Liver (tissue), 9 donors: ENCODE results near the gene EHF. TPM values are rescaled to one million over a fixed set of nuclear protein-coding genes. Genes with fewer than 3 reads are reported as not detected.

Source experiments
- DNase-seq: peaks from one replicate; pipeline ENCODE4 v3.0.0-alpha.2; 2017; ENCODE audit warnings: low spot score
- H3K27ac ChIP-seq, 2 donors: one replicate each; pipeline ENCODE4 v1.7.0; 2013; ENCODE audit warnings: inconsistent platforms in 2 of 2, low read length in 2 of 2, control low read depth in 1 of 2, low read depth in 1 of 2, mild to moderate bottlenecking in 1 of 2
- H3K27me3 ChIP-seq, 4 donors: one replicate each; pipeline versions ENCODE4 v1.6.1 to v1.7.0; 2013; ENCODE audit warnings: low read length in 3 of 4, inconsistent platforms in 1 of 4, mild to moderate bottlenecking in 1 of 4, moderate library complexity in 1 of 4; ENCODE audit not compliant: control insufficient read depth in 4 of 4, insufficient read depth in 4 of 4
- H3K36me3 ChIP-seq, 4 donors: one replicate each; pipeline versions ENCODE4 v1.6.1 to v1.7.0; 2013; ENCODE audit warnings: low read length in 3 of 4, mild to moderate bottlenecking in 3 of 4, low read depth in 1 of 4, moderate library complexity in 1 of 4; ENCODE audit not compliant: control insufficient read depth in 4 of 4, insufficient read depth in 3 of 4
- H3K4me1 ChIP-seq, 4 donors: one replicate each; pipeline versions ENCODE4 v1.6.1 to v1.7.0; 2013; ENCODE audit warnings: low read length in 3 of 4, mild to moderate bottlenecking in 3 of 4, moderate library complexity in 1 of 4; ENCODE audit not compliant: control insufficient read depth in 4 of 4, insufficient read depth in 4 of 4
- H3K4me3 ChIP-seq, 3 donors: one replicate each; pipeline versions ENCODE4 v1.6.1 to v1.7.0; 2013; ENCODE audit warnings: low read length in 3 of 3, control low read depth in 1 of 3, low read depth in 1 of 3, mild to moderate bottlenecking in 1 of 3
- H3K9ac ChIP-seq, 2 donors: one replicate each; pipeline ENCODE4 v1.7.0; 2013; ENCODE audit warnings: low read length in 2 of 2, mild to moderate bottlenecking in 2 of 2, moderate library complexity in 2 of 2, control low read depth in 1 of 2, low read depth in 1 of 2
- H3K9me3 ChIP-seq, 4 donors: one replicate each; pipeline versions ENCODE4 v1.6.1 to v1.7.0; 2013; ENCODE audit warnings: low read length in 3 of 4; ENCODE audit not compliant: control insufficient read depth in 4 of 4
- CTCF ChIP-seq: fragments of 150-350 bp; IDR thresholded peaks from 2 replicates; pipeline ENCODE4 v1.5.1; 2017; ENCODE audit warnings: improper control_type of control experiment, low read depth, low read length; ENCODE audit not compliant: missing input control
- EGR1 ChIP-seq, 2 donors: IDR thresholded peaks; 2 replicates each; pipeline ENCODE4 v1.6.1; 2016 to 2018; ENCODE audit warnings: antibody characterized with exemption in 2 of 2, low read depth in 2 of 2
- FOXA1 ChIP-seq: IDR thresholded peaks from 2 replicates; pipeline ENCODE4 v1.6.1; 2016; ENCODE audit warnings: antibody characterized with exemption
- HNF4G ChIP-seq: IDR thresholded peaks from 2 replicates; pipeline ENCODE4 v1.6.1; 2016; ENCODE audit warnings: antibody characterized with exemption
- RAD21 ChIP-seq, 2 donors: IDR thresholded peaks; 2 replicates each; pipeline ENCODE4 v1.6.1; 2016; ENCODE audit warnings: antibody characterized with exemption in 2 of 2, mild to moderate bottlenecking in 2 of 2
- SP1 ChIP-seq: IDR thresholded peaks from 2 replicates; pipeline ENCODE4 v1.6.1; 2018; ENCODE audit warnings: antibody characterized with exemption, mild to moderate bottlenecking
- TAF1 ChIP-seq: conservative IDR thresholded peaks from 2 replicates; pipeline ENCODE4 v1.6.1; 2016; ENCODE audit warnings: antibody characterized with exemption, mild to moderate bottlenecking
- YY1 ChIP-seq: IDR thresholded peaks from 2 replicates; pipeline ENCODE4 v1.6.1; 2016; ENCODE audit warnings: antibody characterized with exemption, mild to moderate bottlenecking
- WGBS: extraction: QIAGEN DNeasy Blood & Tissue Kit; methylation state at CpG from one replicate; pipeline ENCODE4 v1.1.7; 2013; 5-methylcytosine and 5-hydroxymethylcytosine counted together
- polyA plus RNA-seq, 2 donors: library from polyadenylated mRNA; stranded (reverse) in 1 of 2; unstranded in 1 of 2; fragments of 200-250 nt in 1 of 2; fragments of >200 nt in 1 of 2; fragmentation: Nextera tagmentation in 1 of 2; extraction: Ambion mirVana in 1 of 2; gene quantifications; one replicate each; pipeline versions ENCODE4 v1.2.1 to v1.2.3, GENCODE V29; 2013 to 2015
- total RNA-seq, 2 donors: library from RNA; depleted of rRNA; stranded (reverse); fragments of >200 nt; gene quantifications; one replicate each; pipeline ENCODE4 v1.2.3, GENCODE V29; 2014
- donor health status: healthy.
- donor health status: healthy.
- donor health status: healthy.
- donor health status: healthy.
- donor health status: healthy.

The EHF gene
- total and polyA plus RNA-seq, 4 donors = 0.85 to 5.9 (median 2.6) TPM

GRCh38 chr11:34643846-34644245, 23.0 kb downstream of the EHF start (continued):
- TF ChIP-seq CTCF (no peak), FOXA1 (no peak), SP1 (no peak), HNF4G (no peak)

- WGBS = 82% methylated on average over 9 of the region's 9 CpGs
- TF ChIP-seq FOXA1 (no peak), RAD21 (IDR thresholded peaks at IDR 0.05) (no peak), EGR1 (IDR thresholded peaks at IDR 0.05; ENCODE audit: low read depth in 2 of 2) (no peak)
- no peaks in the 10 kb centered on the region for H3K27me3 ChIP-seq
- H3K9me3 ChIP-seq = no peaks in the 10 kb centered on the region
- H3K4me1 ChIP-seq = peaks cover 0 to 22% (median 18%) of the 10 kb centered on the region in 4 donors
- no peak overlapping the region for H3K4me3 ChIP-seq
- H3K9ac ChIP-seq = no peak overlapping the region
- H3K27ac ChIP-seq = no peak overlapping the region
- no peaks in the 10 kb centered on the region for H3K36me3 ChIP-seq
- DNase-seq = no peak
Observed at GRCh38 chr11:34644669-34645406, 23.9 kb downstream of the EHF start.

- no peaks in the 10 kb centered on the region for H3K36me3 ChIP-seq
- TF ChIP-seq EGR1 (IDR thresholded peaks at IDR 0.05; ENCODE audit: low read depth in 2 of 2) (no peak), YY1 (no peak), FOXA1 (no peak), SP1 (no peak)
- 94% methylated on average over 8 of the region's 8 CpGs for WGBS
- H3K4me3 ChIP-seq = no peak overlapping the region
- no peak overlapping the region for H3K9ac ChIP-seq
- H3K4me1 ChIP-seq = peaks cover 0 to 6% (median 3%) of the 10 kb centered on the region in 4 donors
- H3K9me3 ChIP-seq = no peaks in the 10 kb centered on the region
- no peaks in the 10 kb centered on the region for H3K27me3 ChIP-seq
- H3K27ac ChIP-seq = no peak overlapping the region
- DNase-seq = no peak
Observed at GRCh38 chr11:34646431-34646830, 25.5 kb downstream of the EHF start.

GRCh38 chr11:34647131-34647530, 26.2 kb downstream of the EHF start:
- WGBS = 85% methylated on average over 2 of the region's 2 CpGs
- Histone ChIP-seq H3K36me3 (no peaks in the 10 kb centered on the region), H3K4me3 (no peak overlapping the region), H3K9ac (no peak overlapping the region), H3K27ac (no peak overlapping the region), H3K9me3 (no peaks in the 10 kb centered on the region), H3K27me3 (no peaks in the 10 kb centered on the region), H3K4me1 (no peaks in the 10 kb centered on the region)
- DNase-seq = no peak
- TF ChIP-seq TAF1 = no peak
- TF ChIP-seq CTCF = no peak
